ENCODE results near the gene RAE1.

- TF ChIP-seq, protein P1, sequence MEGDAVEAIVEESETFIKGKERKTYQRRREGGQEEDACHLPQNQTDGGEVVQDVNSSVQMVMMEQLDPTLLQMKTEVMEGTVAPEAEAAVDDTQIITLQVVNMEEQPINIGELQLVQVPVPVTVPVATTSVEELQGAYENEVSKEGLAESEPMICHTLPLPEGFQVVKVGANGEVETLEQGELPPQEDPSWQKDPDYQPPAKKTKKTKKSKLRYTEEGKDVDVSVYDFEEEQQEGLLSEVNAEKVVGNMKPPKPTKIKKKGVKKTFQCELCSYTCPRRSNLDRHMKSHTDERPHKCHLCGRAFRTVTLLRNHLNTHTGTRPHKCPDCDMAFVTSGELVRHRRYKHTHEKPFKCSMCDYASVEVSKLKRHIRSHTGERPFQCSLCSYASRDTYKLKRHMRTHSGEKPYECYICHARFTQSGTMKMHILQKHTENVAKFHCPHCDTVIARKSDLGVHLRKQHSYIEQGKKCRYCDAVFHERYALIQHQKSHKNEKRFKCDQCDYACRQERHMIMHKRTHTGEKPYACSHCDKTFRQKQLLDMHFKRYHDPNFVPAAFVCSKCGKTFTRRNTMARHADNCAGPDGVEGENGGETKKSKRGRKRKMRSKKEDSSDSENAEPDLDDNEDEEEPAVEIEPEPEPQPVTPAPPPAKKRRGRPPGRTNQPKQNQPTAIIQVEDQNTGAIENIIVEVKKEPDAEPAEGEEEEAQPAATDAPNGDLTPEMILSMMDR (IDR thresholded peaks at IDR 0.05) = no peak
- no peak for TF ChIP-seq POLR2A (IDR thresholded peaks at IDR 0.05)
Observed at GRCh38 chr20:57384486-57384885, 33.4 kb downstream of the RAE1 start.

All from vagina (tissue), 2 donors.